ENCODE measurements around the gene FHL2.

FHL2 gene

GRCh38 chr2:105361102-105361889 is 37.6 kb downstream of the FHL2 start:
- no peak for TF ChIP-seq CTCF (IDR thresholded peaks at IDR 0.05; ENCODE audit: extremely low read depth, missing control alignments)
- no peak for DNase-seq (ENCODE audit: low spot score)

DNA sequence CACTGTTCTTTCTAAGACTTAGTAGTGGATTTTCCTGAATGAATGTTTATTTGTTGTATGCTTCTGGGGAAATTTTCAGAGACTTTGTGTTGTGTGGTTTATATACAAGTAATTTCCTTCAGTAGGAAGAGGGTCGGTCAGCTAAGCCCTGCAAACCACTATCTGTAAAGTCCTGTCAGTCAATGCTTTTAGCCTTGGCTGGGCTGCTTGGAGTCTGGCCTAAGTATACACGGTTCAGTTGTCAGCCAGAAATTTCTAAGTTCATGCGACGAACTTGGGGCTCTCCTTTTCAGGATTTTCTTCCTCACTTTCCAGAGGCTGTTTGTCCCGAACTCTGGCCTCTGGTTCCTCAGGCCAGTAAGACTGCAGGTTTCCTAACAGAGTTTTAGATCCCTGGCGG is 40.3 kb downstream of the FHL2 start:
- TF ChIP-seq CTCF (IDR thresholded peaks at IDR 0.05; ENCODE audit: extremely low read depth, missing control alignments), result no peak
- DNase-seq (ENCODE audit: low spot score), result no peak

DNA sequence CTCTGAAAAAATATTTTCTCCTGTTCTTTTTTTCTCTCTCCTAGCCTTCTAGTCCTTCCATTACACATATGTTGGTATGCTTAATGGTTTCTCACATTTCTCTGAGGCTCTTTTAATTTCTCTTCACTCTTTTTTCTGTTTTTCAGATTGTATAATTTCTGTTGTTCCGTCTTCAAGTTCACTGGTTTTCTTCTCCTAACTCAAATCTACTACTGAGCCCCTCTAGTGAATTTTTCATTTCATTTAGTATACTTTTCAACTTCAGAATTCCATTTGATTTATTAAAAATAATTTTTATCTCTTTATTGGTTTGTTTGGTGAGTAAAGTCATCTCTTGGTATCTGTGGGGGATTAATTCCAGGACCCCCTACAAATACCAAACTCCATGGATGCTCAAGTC is 41.7 kb downstream of the FHL2 start:
- DNase-seq (ENCODE audit: low spot score), result no peak
- TF ChIP-seq CTCF (IDR thresholded peaks at IDR 0.05; ENCODE audit: extremely low read depth, missing control alignments), result no peak

- DNase-seq (ENCODE audit: low spot score), result no peak
- no peak for TF ChIP-seq CTCF (IDR thresholded peaks at IDR 0.05; ENCODE audit: extremely low read depth, missing control alignments)
Measured at GRCh38 chr2:105344704-105345345, 54.0 kb downstream of the FHL2 start.

DNA sequence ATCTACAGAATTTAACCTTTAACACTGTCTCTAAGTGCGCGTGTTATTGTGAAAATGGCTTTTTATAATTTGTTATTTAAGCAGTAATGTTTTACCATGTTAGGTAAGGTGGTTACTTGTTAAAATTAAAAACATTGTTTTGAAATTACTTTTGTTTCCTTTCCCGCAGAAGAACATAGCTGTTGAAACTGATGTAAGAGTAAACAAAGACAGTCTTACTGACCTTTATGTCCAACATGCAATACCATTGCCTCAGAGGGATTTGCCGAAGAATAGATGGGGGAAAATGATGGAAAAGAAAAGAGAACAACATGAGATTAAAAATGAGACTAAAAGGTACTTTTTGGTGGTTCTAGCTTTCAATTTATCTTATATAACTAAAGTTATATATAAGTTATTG is 59.4 kb downstream of the FHL2 start:
- DNase-seq (ENCODE audit: low spot score), result no peak
- TF ChIP-seq CTCF (IDR thresholded peaks at IDR 0.05; ENCODE audit: extremely low read depth, missing control alignments), result no peak

DNA sequence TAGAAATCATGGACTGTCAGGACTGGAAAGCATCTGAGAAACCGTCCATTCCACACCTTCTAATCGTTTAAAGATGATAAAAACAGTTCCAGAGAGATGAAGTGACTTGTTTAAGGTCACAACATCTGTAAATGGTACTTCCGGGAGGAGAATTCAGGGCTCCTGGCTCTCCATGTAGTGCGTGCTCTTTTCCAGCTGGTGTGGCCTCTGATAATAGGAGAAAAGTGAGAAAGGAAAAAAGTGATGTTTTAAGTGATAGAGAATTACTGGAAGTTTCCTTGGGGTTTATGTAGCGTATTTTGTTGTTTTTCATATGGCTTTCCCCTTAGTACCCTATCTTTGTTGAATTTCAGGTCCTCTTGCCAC is 60.8 kb downstream of the FHL2 start:
- no peak for DNase-seq (ENCODE audit: low spot score)

More for the DNA sequence above, 60.8 kb downstream of the FHL2 start:
- no peak for TF ChIP-seq CTCF (IDR thresholded peaks at IDR 0.05; ENCODE audit: extremely low read depth, missing control alignments)
